GM19372 (cell line): Measurements from ENCODE around the gene RSPO4.

Experiments used
- ATAC-seq: cut with Tn5 transposase; IDR thresholded peaks from one replicate; pipeline ENCODE4 v1.9.1; 2021; ENCODE audit warnings: mild to moderate bottlenecking, low read depth, moderate library complexity; ENCODE audit not compliant: unreplicated experiment

Gene RSPO4

GRCh38 chr20:972256-972655 lies 29.9 kb downstream of the RSPO4 start:
- no peak for ATAC-seq

- ATAC-seq: no peak
These were observed 30.8 kb downstream of the RSPO4 start for GRCh38 chr20:971346-971745.

GRCh38 chr20:969868-970267 lies 32.2 kb downstream of the RSPO4 start:
- no peak for ATAC-seq

- no peak for ATAC-seq
These were observed 34.0 kb downstream of the RSPO4 start for GRCh38 chr20:967796-968742.

GRCh38 chr20:965956-966355 lies 36.2 kb downstream of the RSPO4 start:
- ATAC-seq: no peak

- ATAC-seq: no peak
These were observed 38.3 kb downstream of the RSPO4 start for GRCh38 chr20:963795-964194.

GRCh38 chr20:962683-963082 lies 39.4 kb downstream of the RSPO4 start:
- no peak for ATAC-seq

- no peak for ATAC-seq
These were observed 39.9 kb downstream of the RSPO4 start for GRCh38 chr20:962223-962622.

- no peak for ATAC-seq
These were observed 40.3 kb downstream of the RSPO4 start for GRCh38 chr20:961768-962167.

- no peak for ATAC-seq
These were observed 42.0 kb downstream of the RSPO4 start for GRCh38 chr20:959996-960615.

GRCh38 chr20:958936-959815 lies 42.9 kb downstream of the RSPO4 start:
- no peak for ATAC-seq

GRCh38 chr20:957544-957943 lies 44.6 kb downstream of the RSPO4 start:
- ATAC-seq: no peak

- peak; percentile 53 for ATAC-seq
These were observed 45.7 kb downstream of the RSPO4 start for GRCh38 chr20:956330-956951.

GRCh38 chr20:955656-956055 lies 46.5 kb downstream of the RSPO4 start:
- no peak for ATAC-seq

GRCh38 chr20:955111-955510 lies 47.0 kb downstream of the RSPO4 start:
- ATAC-seq: no peak

GRCh38 chr20:953742-954141 lies 48.4 kb downstream of the RSPO4 start:
- no peak for ATAC-seq

GRCh38 chr20:952196-952795 lies 49.8 kb downstream of the RSPO4 start:
- no peak for ATAC-seq

GRCh38 chr20:951384-952169 lies 50.5 kb downstream of the RSPO4 start:
- no peak for ATAC-seq

- ATAC-seq: no peak
These were observed 52.4 kb downstream of the RSPO4 start for GRCh38 chr20:949717-950116.
